Measurements from ENCODE around the gene HESX1. TPM values are rescaled to one million over a fixed set of nuclear protein-coding genes. Genes with fewer than 3 reads are reported as not detected.

Gene HESX1
- total and polyA plus RNA-seq, 2 experiments from 2014 or later, result 0.58 TPM; not detected in 1

GRCh38 chr3:57230006-57230405 is 30.2 kb upstream of the HESX1 start:
- no peaks in the 10 kb centered on the region for H3K9me3 ChIP-seq (ENCODE audit: low read depth)
- peaks cover 29% of the 10 kb centered on the region for H3F3A ChIP-seq (ENCODE audit: insufficient read depth)
- H4K20me1 ChIP-seq (ENCODE audit: insufficient read depth), result peaks cover 13% of the 10 kb centered on the region
- peak overlapping the region; percentile 22 for H3K9ac ChIP-seq
- H3K4me2 ChIP-seq (ENCODE audit: unreplicated experiment), result peak overlapping the region; percentile 90
- no peaks in the 10 kb centered on the region for H3K36me3 ChIP-seq (ENCODE audit: low read depth)
- in situ Hi-C loops (cut with MboI), result no loop called here
- no peak overlapping the region for H2AFZ ChIP-seq
- H3K27ac ChIP-seq, result peak overlapping the region; percentile 75
- H3K27me3 ChIP-seq (replicated peaks; ENCODE audit: insufficient read depth), result no peaks in the 10 kb centered on the region
- H3K79me2 ChIP-seq (ENCODE audit: insufficient read depth), result peaks cover 71% of the 10 kb centered on the region
- TF ChIP-seq EZH2phosphoT487 (IDR thresholded peaks at IDR 0.05; ENCODE audit: insufficient read depth, low read depth) (no peak), EZH2 (IDR thresholded peaks at IDR 0.05; ENCODE audit: insufficient read depth, poor library complexity, severe bottlenecking) (no peak)
- DNase-seq, result no peak
- H3K4me1 ChIP-seq (ENCODE audit: insufficient read depth), result peaks cover 23% of the 10 kb centered on the region
- 63 to 64% methylated on average over 2 of the region's 2 CpGs for WGBS, 2 experiments (ENCODE audit: low coverage in 1 of 2, low lambda C conversion rate in 2 of 2, missing lambda C conversion rate in 2 of 2)
- H3K4me3 ChIP-seq, result peak overlapping the region; percentile 87; the same call in 1 of the 2 replicates
- no peaks in the 10 kb centered on the region for H3K9me2 ChIP-seq (ENCODE audit: insufficient read depth)

- Histone ChIP-seq H2AFZ (peak overlapping the region; percentile 89), H3K9me3 (ENCODE audit: low read depth) (no peaks in the 10 kb centered on the region), H3K27me3 (replicated peaks; ENCODE audit: insufficient read depth) (no peaks in the 10 kb centered on the region), H3K79me2 (ENCODE audit: insufficient read depth) (peaks cover 52% of the 10 kb centered on the region), H3K27ac (peak overlapping the region; percentile 75), H3F3A (ENCODE audit: insufficient read depth) (peaks cover 29% of the 10 kb centered on the region), H4K20me1 (ENCODE audit: insufficient read depth) (peaks cover 9% of the 10 kb centered on the region), H3K4me1 (ENCODE audit: insufficient read depth) (peaks cover 32% of the 10 kb centered on the region), H3K4me2 (ENCODE audit: unreplicated experiment) (peak overlapping the region; percentile 90), H3K36me3 (ENCODE audit: low read depth) (no peaks in the 10 kb centered on the region), H3K9me2 (ENCODE audit: insufficient read depth) (no peaks in the 10 kb centered on the region), H3K9ac (peak overlapping the region; percentile 88), H3K4me3 (peak overlapping the region; percentile 87)
- peak; percentile 76 for DNase-seq
- in situ Hi-C loops (cut with MboI), result loop anchor here (10.0 kb wide), 1 partner anchor 133 kb away; no protein-coding TSS in a partner anchor
- TF ChIP-seq EZH2phosphoT487 (IDR thresholded peaks at IDR 0.05; ENCODE audit: insufficient read depth, low read depth) (no peak), EZH2 (IDR thresholded peaks at IDR 0.05; ENCODE audit: insufficient read depth, poor library complexity, severe bottlenecking) (no peak)
- 0 to 1% methylated on average over 59 to 63 of the region's 70 CpGs for WGBS, 2 experiments (ENCODE audit: low coverage in 1 of 2, low lambda C conversion rate in 2 of 2, missing lambda C conversion rate in 2 of 2)
Measured at GRCh38 chr3:57227930-57228751, 28.4 kb upstream of the HESX1 start.

- in situ Hi-C loops (cut with MboI), result loop anchor here (10.0 kb wide), 1 partner anchor 133 kb away; no protein-coding TSS in a partner anchor
- Histone ChIP-seq H3K36me3 (ENCODE audit: low read depth) (no peaks in the 10 kb centered on the region), H3K79me2 (ENCODE audit: insufficient read depth) (peaks cover 44% of the 10 kb centered on the region), H3K27me3 (replicated peaks; ENCODE audit: insufficient read depth) (no peaks in the 10 kb centered on the region), H3K9me3 (ENCODE audit: low read depth) (no peaks in the 10 kb centered on the region), H3K27ac (peak within 1 kb of the TSS; percentile 75), H3K9me2 (ENCODE audit: insufficient read depth) (no peaks in the 10 kb centered on the region), H4K20me1 (ENCODE audit: insufficient read depth) (peaks cover 9% of the 10 kb centered on the region), H3K4me2 (ENCODE audit: unreplicated experiment) (peak within 1 kb of the TSS; percentile 90), H3K9ac (peak within 1 kb of the TSS; percentile 88), H2AFZ (peak within 1 kb of the TSS; percentile 89), H3K4me3 (peak within 1 kb of the TSS; percentile 87), H3F3A (ENCODE audit: insufficient read depth) (peaks cover 29% of the 10 kb centered on the region), H3K4me1 (ENCODE audit: insufficient read depth) (peaks cover 32% of the 10 kb centered on the region)
- 1 to 2% methylated on average over 48 to 50 of the region's 71 CpGs for WGBS, 2 experiments (ENCODE audit: low coverage in 1 of 2, low lambda C conversion rate in 2 of 2, missing lambda C conversion rate in 2 of 2)
- DNase-seq, result peak; percentile 96
- TF ChIP-seq EZH2phosphoT487 (IDR thresholded peaks at IDR 0.05; ENCODE audit: insufficient read depth, low read depth) (no peak), EZH2 (IDR thresholded peaks at IDR 0.05; ENCODE audit: insufficient read depth, poor library complexity, severe bottlenecking) (no peak)
Measured at GRCh38 chr3:57227204-57227929, 27.6 kb upstream of the HESX1 start, which contains the start of gene APPL1. APPL1 (plus strand) TSS chr3:57227729; CDS start chr3:57227884, 155 bp downstream.

GRCh38 chr3:57226176-57226575 is 26.4 kb upstream of the HESX1 start:
- Histone ChIP-seq H3F3A (ENCODE audit: insufficient read depth) (peaks cover 29% of the 10 kb centered on the region), H3K9me3 (ENCODE audit: low read depth) (no peaks in the 10 kb centered on the region), H3K4me1 (ENCODE audit: insufficient read depth) (peaks cover 32% of the 10 kb centered on the region), H3K4me2 (ENCODE audit: unreplicated experiment) (no peak overlapping the region), H3K27ac (no peak overlapping the region; the same call in 1 of the 2 replicates), H3K79me2 (ENCODE audit: insufficient read depth) (peaks cover 32% of the 10 kb centered on the region), H3K9ac (no peak overlapping the region), H2AFZ (no peak overlapping the region), H3K9me2 (ENCODE audit: insufficient read depth) (no peaks in the 10 kb centered on the region), H3K36me3 (ENCODE audit: low read depth) (no peaks in the 10 kb centered on the region), H3K4me3 (no peak overlapping the region), H4K20me1 (ENCODE audit: insufficient read depth) (peaks cover 9% of the 10 kb centered on the region), H3K27me3 (replicated peaks; ENCODE audit: insufficient read depth) (no peaks in the 10 kb centered on the region)
- in situ Hi-C loops (cut with MboI), result loop anchor here (10.0 kb wide), 1 partner anchor 131 kb away; no protein-coding TSS in a partner anchor
- TF ChIP-seq EZH2phosphoT487 (IDR thresholded peaks at IDR 0.05; ENCODE audit: insufficient read depth, low read depth) (no peak), EZH2 (IDR thresholded peaks at IDR 0.05; ENCODE audit: insufficient read depth, poor library complexity, severe bottlenecking) (no peak)
- DNase-seq, result no peak
- 83 to 95% methylated on average over 2 of the region's 2 CpGs for WGBS, 2 experiments (ENCODE audit: low coverage in 1 of 2, low lambda C conversion rate in 2 of 2, missing lambda C conversion rate in 2 of 2)

Data from GM23248 (cell line).